NCI-H748 treated with DMSO at 0.1 percent for 48 hours (cell line): ENCODE measurements around the gene CRYGN.

Source experiments
- DNase-seq: peaks from one replicate; lab custom pipeline; 2025; lab: John Stamatoyannopoulos, UW

CRYGN gene

GRCh38 chr7:151426904-151427704 is 12.8 kb downstream of the CRYGN start:
- no peak for DNase-seq

- DNase-seq, result no peak
Observed at GRCh38 chr7:151426441-151426903, 13.5 kb downstream of the CRYGN start.

- DNase-seq, result no peak
Observed at GRCh38 chr7:151425670-151426440, 14.1 kb downstream of the CRYGN start.

- no peak for DNase-seq
Observed at GRCh38 chr7:151424799-151425198, 15.1 kb downstream of the CRYGN start.

GRCh38 chr7:151423936-151424335 is 16.0 kb downstream of the CRYGN start:
- no peak for DNase-seq

- no peak for DNase-seq
Observed at GRCh38 chr7:151423226-151423625, 16.7 kb downstream of the CRYGN start.

GRCh38 chr7:151422212-151422611 is 17.7 kb downstream of the CRYGN start:
- no peak for DNase-seq

- no peak for DNase-seq
Observed at GRCh38 chr7:151420144-151420543, 19.8 kb downstream of the CRYGN start.

GRCh38 chr7:151416941-151417315 is 23.0 kb downstream of the CRYGN start:
- DNase-seq, result no peak

- no peak for DNase-seq
Observed at GRCh38 chr7:151416112-151416940, 23.6 kb downstream of the CRYGN start.

- DNase-seq, result no peak
Observed at GRCh38 chr7:151415375-151416105, 24.4 kb downstream of the CRYGN start.

- no peak for DNase-seq
Observed at GRCh38 chr7:151413241-151413640, 26.7 kb downstream of the CRYGN start.

- DNase-seq, result no peak
Observed at GRCh38 chr7:151412318-151412717, 27.6 kb downstream of the CRYGN start.

GRCh38 chr7:151411551-151411950 is 28.4 kb downstream of the CRYGN start:
- DNase-seq, result no peak

GRCh38 chr7:151410405-151411390 is 29.2 kb downstream of the CRYGN start:
- no peak for DNase-seq

- no peak for DNase-seq
Observed at GRCh38 chr7:151409667-151410404, 30.1 kb downstream of the CRYGN start, which contains the start of gene WDR86. TSS of gene WDR86 (minus strand) at chr7:151410038. CDS start at chr7:151409589, 449 bp downstream.

- no peak for DNase-seq
Observed at GRCh38 chr7:151408839-151409666, 30.9 kb downstream of the CRYGN start.

GRCh38 chr7:151408498-151408838 is 31.5 kb downstream of the CRYGN start:
- DNase-seq, result no peak
